Vein endothelial cell (primary cell): ENCODE measurements around the gene CD3E. TPM values are rescaled to one million over a fixed set of nuclear protein-coding genes. Genes with fewer than 3 reads are reported as not detected.

Experiments
- small RNA-seq: library from RNA; depleted of rRNA; stranded (forward); fragments of <200 nt; gene quantifications from one replicate; pipeline ENCODE3, GENCODE V24; 2012
- total RNA-seq: library from RNA; depleted of rRNA; stranded (reverse); fragments of >200 nt; gene quantifications from 2 replicates; pipeline ENCODE4 v1.2.3, GENCODE V29; 2012

The CD3E gene
- total RNA-seq, result 0.33 TPM in 1 of 2 replicates, not detected in the other

DNA sequence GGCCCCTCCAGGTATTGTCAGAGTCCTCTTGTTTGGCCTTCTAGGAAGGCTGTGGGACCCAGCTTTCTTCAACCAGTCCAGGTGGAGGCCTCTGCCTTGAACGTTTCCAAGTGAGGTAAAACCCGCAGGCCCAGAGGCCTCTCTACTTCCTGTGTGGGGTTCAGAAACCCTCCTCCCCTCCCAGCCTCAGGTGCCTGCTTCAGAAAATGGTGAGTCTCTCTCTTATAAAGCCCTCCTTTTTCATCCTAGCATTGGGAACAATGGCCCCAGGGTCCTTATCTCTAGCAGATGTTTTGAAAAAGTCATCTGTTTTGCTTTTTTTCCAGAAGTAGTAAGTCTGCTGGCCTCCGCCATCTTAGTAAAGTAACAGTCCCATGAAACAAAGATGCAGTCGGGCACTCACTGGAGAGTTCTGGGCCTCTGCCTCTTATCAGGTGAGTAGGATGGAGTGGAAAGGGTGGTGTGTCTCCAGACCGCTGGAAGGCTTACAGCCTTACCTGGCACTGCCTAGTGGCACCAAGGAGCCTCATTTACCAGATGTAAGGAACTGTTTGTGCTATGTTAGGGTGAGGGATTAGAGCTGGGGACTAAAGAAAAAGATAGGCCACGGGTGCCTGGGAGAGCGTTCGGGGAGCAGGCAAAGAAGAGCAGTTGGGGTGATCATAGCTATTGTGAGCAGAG lies at the start of gene CD3E:
TSS of gene CD3E (plus strand) at position 163 of the 681 bp plus-strand sequence. CDS start at position 386, 223 bp downstream.

GRCh38 chr11:118263695-118264568 lies 40.6 kb upstream of the CD3E start, which contains the start of gene MPZL2:
Gene MPZL2, minus strand, starts transcription at chr11:118264297. Its CDS starts 144 bp downstream, at chr11:118264153.

GRCh38 chr11:118342503-118343161 lies 38.1 kb downstream of the CD3E start, which contains the start of gene CD3D:
Gene CD3D, minus strand, starts transcription at chr11:118342705. Its CDS starts 98 bp downstream, at chr11:118342607.

GRCh38 chr11:118343981-118344515 lies 39.5 kb downstream of the CD3E start, which contains the start of gene CD3G:
Gene CD3G, plus strand, starts transcription at chr11:118344344. Its CDS starts 80 bp downstream, at chr11:118344424.

GRCh38 chr11:118359295-118359958 lies 54.9 kb downstream of the CD3E start, which contains the start of gene UBE4A:
Gene UBE4A, plus strand, starts transcription at chr11:118359600. Its CDS starts 5,481 bp downstream, at chr11:118365081.

Small RNA genes within 50 kb of the gene (small RNA-seq; reads per million reads assigned to genes)
- not detected for gene AP001582.1

Other genes starting within 250 kb of the CD3E start
- not detected in 2 replicates for gene TMPRSS4, start 227.7 kb upstream of the CD3E start, total RNA-seq
- gene SMIM35, start 217.8 kb upstream of the CD3E start, total RNA-seq, result not detected in 2 replicates
- gene SCN4B, start 151.9 kb upstream of the CD3E start, total RNA-seq, result under 0.01 TPM in 2 replicates
- under 0.01 TPM in 1 of 2 replicates, not detected in the other for gene SCN2B, start 128.1 kb upstream of the CD3E start, total RNA-seq
- gene JAML, start 79.7 kb upstream of the CD3E start, total RNA-seq, result 0.65 TPM in 1 of 2 replicates, not detected in the other
- gene MPZL3, start 52.4 kb upstream of the CD3E start, total RNA-seq, result 10.7 and 15.4 TPM in 2 replicates
- 25.8 and 42.1 TPM in 2 replicates for gene MPZL2, start 40.4 kb upstream of the CD3E start, total RNA-seq
- gene CD3D, start 38.0 kb downstream of the CD3E start, total RNA-seq, result not detected in 2 replicates
- gene CD3G, start 39.6 kb downstream of the CD3E start, total RNA-seq, result not detected in 2 replicates
- 55.9 and 60.8 TPM in 2 replicates for gene UBE4A, start 54.9 kb downstream of the CD3E start, total RNA-seq
- gene ATP5MG, start 96.9 kb downstream of the CD3E start, total RNA-seq, result 35.8 and 42.5 TPM in 2 replicates
- gene KMT2A, start 131.8 kb downstream of the CD3E start, total RNA-seq, result 44.1 and 56.4 TPM in 2 replicates
- 0.19 and 2.9 TPM in 2 replicates for gene TTC36, start 222.7 kb downstream of the CD3E start, total RNA-seq
- 20.9 and 33.6 TPM in 2 replicates for gene TMEM25, start 226.5 kb downstream of the CD3E start, total RNA-seq